Ovary (tissue), 9 donors: ENCODE results near the gene MTHFD1L. TPM values are rescaled to one million over a fixed set of nuclear protein-coding genes. Genes with fewer than 3 reads are reported as not detected.

ENCODE experiments used
- DNase-seq, 5 donors: peaks; one replicate each; pipeline ENCODE4 v3.0.0-alpha.2; 2019 to 2020
- H3K27ac ChIP-seq, 2 donors: fragments of 200-600 bp; one replicate each; pipeline versions ENCODE4 v1.5.1 to v1.8.0; 2019 to 2022
- H3K27me3 ChIP-seq: fragments of 200-600 bp; one replicate; pipeline ENCODE4 v1.8.0; 2022
- H3K36me3 ChIP-seq: fragments of 200-600 bp; sonication (generic); one replicate; pipeline ENCODE4 v1.5.1; 2019
- H3K4me1 ChIP-seq: one replicate; pipeline ENCODE4 v1.8.1; 2013; ENCODE audit warnings: mild to moderate bottlenecking, moderate library complexity; ENCODE audit not compliant: insufficient read depth
- H3K4me3 ChIP-seq: fragments of 200-600 bp; sonication (generic); one replicate; pipeline ENCODE4 v1.5.1; 2017
- H3K9me3 ChIP-seq, 2 donors: fragments of 200-600 bp in 1 of 2; sonication (generic) in 1 of 2; one replicate each; pipeline versions ENCODE4 v1.5.1 to v1.8.1; 2013 to 2019; ENCODE audit warnings: mild to moderate bottlenecking in 1 of 2, moderate library complexity in 1 of 2
- CTCF ChIP-seq, 3 donors: fragments of 450-650 bp in 2 of 3; fragments of 200-600 bp in 1 of 3; IDR thresholded peaks; one replicate each; pipeline versions ENCODE4 v1.5.1 to v1.8.0; 2016 to 2022; ENCODE audit warnings: antibody characterized with exemption in 3 of 3, mild to moderate bottlenecking in 1 of 3
- EP300 ChIP-seq: sonication (generic); formaldehyde crosslinking; IDR thresholded peaks from one replicate; pipeline ENCODE4 v1.6.1; 2017; ENCODE audit warnings: antibody characterized with exemption
- POLR2A ChIP-seq: fragments of 450-650 bp; IDR thresholded peaks from one replicate; pipeline ENCODE4 v1.6.1; 2017; ENCODE audit warnings: antibody characterized with exemption, mild to moderate bottlenecking, moderate library complexity
- WGBS, 3 donors: extraction: QIAGEN DNeasy Blood & Tissue Kit in 1 of 3; methylation state at CpG; one replicate each; pipeline versions ENCODE4 v1.1.5 to v1.1.7; 2013 to 2017; 5-methylcytosine and 5-hydroxymethylcytosine counted together
- intact Hi-C, 4 donors: fragments of 100-400 bp; cut with DNase I; formaldehyde crosslinking; loops; one replicate each; pipeline versions ENCODE4 v1.11.0 to v1.15.1; 2022 to 2023
- polyA plus RNA-seq, 2 donors: library from polyadenylated mRNA; stranded (reverse); fragments of 200-250 nt in 1 of 2; fragments of 350-450 nt in 1 of 2; fragmentation: Illumina TruSeq in 1 of 2; extraction: RNeasy Lipid Tissue Mini Kit (QIAGEN cat#74804) in 1 of 2; gene quantifications; one replicate each; pipeline ENCODE4 v1.2.3, GENCODE V29; 2013 to 2014
- total RNA-seq, 7 donors: library from RNA; depleted of rRNA in 2 of 7; stranded (reverse); fragments of >200 nt in 2 of 7; fragmentation: NEBNext Ultra II Directional in 3 of 7; extraction: Animal tissue kit (Norgen Biotek cat#: 25700) in 3 of 7; gene quantifications; one replicate each; pipeline versions ENCODE4 v1.1.0 to v1.2.4, GENCODE V29; 2016 to 2023
- donor health status: DM: no; HTN: no; CAD: no; lungs with moderate emphysema.
- donor health status: DM: no; HTN: no; CAD: no.
- donor health status: Bipolar disorder and iron deficiency.
- donor health status: DM: yes; HTN: yes; CAD: no.
- donor health status: DM: no; HTN: no; CAD: no.
- donor health status: DM: yes; HTN: yes; CAD: no.

Gene MTHFD1L
- total and polyA plus RNA-seq, 9 donors = 13.0 to 91.1 (median 23.6) TPM

GRCh38 chr6:151021896-151022295 is 156.4 kb downstream of the MTHFD1L start:
- no peaks in the 10 kb centered on the region for H3K9me3 ChIP-seq
- no peaks in the 10 kb centered on the region for H3K36me3 ChIP-seq
- 8 to 14% (median 10%) methylated on average over 4 of the region's 4 CpGs for WGBS, 3 donors
- TF ChIP-seq CTCF (IDR thresholded peaks at IDR 0.05) (no peak), EP300 (no peak), POLR2A (no peak)
- no peak overlapping the region for H3K4me3 ChIP-seq
- H3K4me1 ChIP-seq = peaks cover 7% of the 10 kb centered on the region
- peak in 2 of 5 donors; percentile 61 to 72 for DNase-seq
- H3K27ac ChIP-seq = peak overlapping the region in 1 of 2 donors; percentile 17
- intact Hi-C loops = no loop called here
- no peaks in the 10 kb centered on the region for H3K27me3 ChIP-seq

GRCh38 chr6:151022492-151022891 is 157.0 kb downstream of the MTHFD1L start:
- Histone ChIP-seq H3K4me1 (peaks cover 7% of the 10 kb centered on the region), H3K27ac (peak overlapping the region in 1 of 2 donors; percentile 17), H3K36me3 (no peaks in the 10 kb centered on the region), H3K9me3 (no peaks in the 10 kb centered on the region), H3K4me3 (no peak overlapping the region), H3K27me3 (no peaks in the 10 kb centered on the region)
- TF ChIP-seq POLR2A (no peak), CTCF (IDR thresholded peaks at IDR 0.05) (no peak), EP300 (no peak)
- intact Hi-C loops = no loop called here
- no peak for DNase-seq
- WGBS, 3 donors = 58 to 83% (median 61%) methylated on average over 3 of the region's 3 CpGs

- intact Hi-C loops = no loop called here
- H3K27ac ChIP-seq = no peak overlapping the region
These were observed 157.8 kb downstream of the MTHFD1L start for GRCh38 chr6:151023342-151023741.

GRCh38 chr6:151024597-151024996 is 159.1 kb downstream of the MTHFD1L start:
- H3K27me3 ChIP-seq = no peaks in the 10 kb centered on the region
- no peaks in the 10 kb centered on the region for H3K36me3 ChIP-seq
- H3K27ac ChIP-seq = no peak overlapping the region
- intact Hi-C loops = no loop called here
- no peak for DNase-seq
- H3K4me3 ChIP-seq = no peak overlapping the region
- TF ChIP-seq CTCF (IDR thresholded peaks at IDR 0.05) = no peak
- no peak for TF ChIP-seq POLR2A
- TF ChIP-seq EP300 = no peak
- no peaks in the 10 kb centered on the region for H3K9me3 ChIP-seq
- H3K4me1 ChIP-seq = peaks cover 4% of the 10 kb centered on the region
- 80 to 94% (median 81%) methylated on average over 7 of the region's 7 CpGs for WGBS, 3 donors

More at GRCh38 chr6:151023342-151023741, 157.8 kb downstream of the MTHFD1L start:
- H3K36me3 ChIP-seq = no peaks in the 10 kb centered on the region
- no peaks in the 10 kb centered on the region for H3K9me3 ChIP-seq
- H3K4me1 ChIP-seq = peaks cover 5% of the 10 kb centered on the region
- DNase-seq = no peak
- H3K27me3 ChIP-seq = no peaks in the 10 kb centered on the region
- TF ChIP-seq CTCF (IDR thresholded peaks at IDR 0.05) = no peak
- TF ChIP-seq EP300 = no peak
- no peak for TF ChIP-seq POLR2A
- no peak overlapping the region for H3K4me3 ChIP-seq
- 95 to 99% (median 97%) methylated on average over 5 of the region's 5 CpGs for WGBS, 3 donors
